Natural killer cell (primary cell): ENCODE data around the gene DAAM2. TPM values are rescaled to one million over a fixed set of nuclear protein-coding genes. Genes with fewer than 3 reads are reported as not detected.

Experiments
- ATAC-seq, 3 donors: fragments of 150-1000 bp in 2 of 3; fragments of 200-7000 bp in 1 of 3; cut with Tn5 transposase; 1 replicate in 1 of 3; 2 replicates in 2 of 3; pipeline ENCODE4 v1.10.0; 2021; ENCODE audit warnings: mild to moderate bottlenecking in 2 of 3, moderate library complexity in 2 of 3
- DNase-seq, 2 donors: peaks; one replicate each; pipeline versions ENCODE4 v3.0.0 to v3.0.0-alpha.2; 2013 to 2021; ENCODE audit warnings: mixed read lengths in 1 of 2
- H3K27ac ChIP-seq: one replicate; pipeline ENCODE4 v1.5.1; 2013; ENCODE audit warnings: mild to moderate bottlenecking, low read length
- H3K27me3 ChIP-seq: one replicate; pipeline ENCODE4 v1.6.1; 2013; ENCODE audit warnings: low read length; ENCODE audit not compliant: control insufficient read depth, insufficient read depth
- H3K36me3 ChIP-seq: one replicate; pipeline ENCODE4 v1.6.1; 2013; ENCODE audit warnings: low read length; ENCODE audit not compliant: control insufficient read depth, insufficient read depth
- H3K4me1 ChIP-seq: one replicate; pipeline ENCODE4 v1.6.1; 2013; ENCODE audit warnings: low read length; ENCODE audit not compliant: control insufficient read depth, insufficient read depth
- H3K4me3 ChIP-seq: one replicate; pipeline ENCODE4 v1.5.1; 2013; ENCODE audit warnings: low read length
- H3K9me3 ChIP-seq: one replicate; pipeline ENCODE4 v1.6.1; 2013; ENCODE audit warnings: low read length; ENCODE audit not compliant: control insufficient read depth, insufficient read depth
- H3K27ac Mint-ChIP-seq, 2 donors: one replicate each; pipeline ENCODE4 v1.8.0; 2022; ENCODE audit warnings: mild to moderate bottlenecking in 2 of 2, mixed read lengths in 2 of 2, moderate library complexity in 1 of 2
- H3K27me3 Mint-ChIP-seq, 2 donors: one replicate each; pipeline ENCODE4 v1.8.0; 2022; ENCODE audit warnings: low read depth in 2 of 2, mixed read lengths in 2 of 2
- H3K36me3 Mint-ChIP-seq: one replicate; pipeline ENCODE4 v1.8.0; 2022; ENCODE audit warnings: mixed read lengths
- H3K4me1 Mint-ChIP-seq, 2 donors: one replicate each; pipeline ENCODE4 v1.8.0; 2022; ENCODE audit warnings: mixed read lengths in 2 of 2
- H3K4me3 Mint-ChIP-seq: one replicate; pipeline ENCODE4 v1.8.0; 2022; ENCODE audit warnings: mild to moderate bottlenecking, moderate library complexity, mixed read lengths
- H3K9me3 Mint-ChIP-seq, 2 donors: one replicate each; pipeline ENCODE4 v1.8.0; 2022; ENCODE audit warnings: mixed read lengths in 2 of 2
- CTCF ChIP-seq: fragments of 200-600 bp; IDR thresholded peaks from one replicate; pipeline ENCODE4 v1.8.0; 2022; ENCODE audit warnings: antibody characterized with exemption
- WGBS: methylation state at CpG from one replicate; pipeline ENCODE4 v1.1.7; 2013; ENCODE audit warnings: missing lambda C conversion rate; ENCODE audit not compliant: insufficient coverage; 5-methylcytosine and 5-hydroxymethylcytosine counted together
- intact Hi-C: fragments of 100-400 bp; cut with micrococcal nuclease; formaldehyde crosslinking; loops from one replicate; pipeline ENCODE4 v1.14.2; 2022
- total RNA-seq, 4 donors: library from RNA; stranded (reverse); fragments of 120-200 nt in 1 of 4; gene quantifications; one replicate each; pipeline versions ENCODE4 v1.2.3 to v1.2.4, GENCODE V29; 2013 to 2022

The DAAM2 gene
- total RNA-seq, 3 donors from 2014 or later (not counting 1 experiment from before 2014, with no cell fraction given): not detected

- Histone ChIP-seq H3K36me3 (no peaks in the 10 kb centered on the region), H3K9me3 (no peaks in the 10 kb centered on the region), H3K4me3 (no peak overlapping the region), H3K27me3 (no peaks in the 10 kb centered on the region), H3K4me1 (no peaks in the 10 kb centered on the region), H3K27ac (no peak overlapping the region)
- no peak for TF ChIP-seq CTCF
- no peaks in the 10 kb centered on the region for H3K36me3 Mint-ChIP-seq
- H3K27me3 Mint-ChIP-seq: peaks cover 21 to 25% of the 10 kb centered on the region in 2 donors
- no peak overlapping the region for H3K4me3 Mint-ChIP-seq
- ATAC-seq (no peak), DNase-seq (no peak)
- intact Hi-C loops: no loop called here
- no peaks in the 10 kb centered on the region for H3K4me1 Mint-ChIP-seq
- no peak overlapping the region for H3K27ac Mint-ChIP-seq
- no peaks in the 10 kb centered on the region for H3K9me3 Mint-ChIP-seq
- WGBS: 100% methylated on average over 1 of the region's 2 CpGs
Observed at GRCh38 chr6:39758905-39759605, 33.1 kb upstream of the DAAM2 start.

GRCh38 chr6:39760226-39760952, 31.8 kb upstream of the DAAM2 start:
- no peak for DNase-seq
- Histone ChIP-seq H3K4me3 (no peak overlapping the region), H3K27ac (no peak overlapping the region), H3K27me3 (no peaks in the 10 kb centered on the region), H3K9me3 (no peaks in the 10 kb centered on the region), H3K4me1 (no peaks in the 10 kb centered on the region), H3K36me3 (no peaks in the 10 kb centered on the region)
- Mint-ChIP-seq H3K36me3 (no peaks in the 10 kb centered on the region), H3K4me1 (no peaks in the 10 kb centered on the region), H3K4me3 (no peak overlapping the region), H3K9me3 (no peaks in the 10 kb centered on the region), H3K27me3 (peaks cover 20 to 23% of the 10 kb centered on the region in 2 donors), H3K27ac (no peak overlapping the region)
- TF ChIP-seq CTCF: no peak
- ATAC-seq: no peak
- 92% methylated on average over 3 of the region's 3 CpGs for WGBS
- intact Hi-C loops: no loop called here

- H3K27ac ChIP-seq: no peak overlapping the region
- peaks cover 6 to 10% of the 10 kb centered on the region in 2 donors for H3K27me3 Mint-ChIP-seq
- DNase-seq (no peak), ATAC-seq (no peak)
- no peaks in the 10 kb centered on the region for H3K36me3 Mint-ChIP-seq
- H3K36me3 ChIP-seq: no peaks in the 10 kb centered on the region
- TF ChIP-seq CTCF: no peak
- no peaks in the 10 kb centered on the region for H3K4me1 Mint-ChIP-seq
- WGBS: 57% methylated on average over 3 of the region's 3 CpGs
- no peaks in the 10 kb centered on the region for H3K9me3 Mint-ChIP-seq
- no peaks in the 10 kb centered on the region for H3K4me1 ChIP-seq
- intact Hi-C loops: no loop called here
- no peaks in the 10 kb centered on the region for H3K27me3 ChIP-seq
- H3K9me3 ChIP-seq: no peaks in the 10 kb centered on the region
- H3K4me3 ChIP-seq: no peak overlapping the region
- H3K4me3 Mint-ChIP-seq: no peak overlapping the region
- no peak overlapping the region for H3K27ac Mint-ChIP-seq
Observed at GRCh38 chr6:39765508-39766065, 26.6 kb upstream of the DAAM2 start.
